ENCODE results near the gene CHD9NB.
"Not testable (repeated sequence)": the region's sequence is repeated elsewhere in the genome, so short reads cannot be mapped to it uniquely, and the experiment has no call there.

The CHD9NB gene

GRCh38 chr16:53048139-53048915, 4.4 kb downstream of the CHD9NB start:
- TF ChIP-seq CTCF (IDR thresholded peaks at IDR 0.05; ENCODE audit: low read length, missing control alignments) = no peak
- no peak for DNase-seq (ENCODE audit: low read depth)
- H3K4me3 ChIP-seq (replicated peaks; ENCODE audit: low read depth, low read length) = no peak overlapping the region

- not testable (repeated sequence) for H3K4me3 ChIP-seq (replicated peaks; ENCODE audit: low read depth, low read length); DNase-seq (ENCODE audit: low read depth)
These were observed 5.2 kb downstream of the CHD9NB start for GRCh38 chr16:53047515-53047914.

- no peak for TF ChIP-seq CTCF (IDR thresholded peaks at IDR 0.05; ENCODE audit: low read length, missing control alignments)
These were observed 7.1 kb downstream of the CHD9NB start for GRCh38 chr16:53045341-53046220.

GRCh38 chr16:53043986-53044601, 8.6 kb downstream of the CHD9NB start:
- TF ChIP-seq CTCF (IDR thresholded peaks at IDR 0.05; ENCODE audit: low read length, missing control alignments) = no peak
- no peak for DNase-seq (ENCODE audit: low read depth)
- H3K4me3 ChIP-seq (replicated peaks; ENCODE audit: low read depth, low read length) = peak overlapping the region; percentile 26

More at GRCh38 chr16:53045341-53046220, 7.1 kb downstream of the CHD9NB start:
- no peak for DNase-seq (ENCODE audit: low read depth)
- H3K4me3 ChIP-seq (replicated peaks; ENCODE audit: low read depth, low read length) = no peak overlapping the region

GRCh38 chr16:53043428-53043831, 9.3 kb downstream of the CHD9NB start:
- no peak for DNase-seq (ENCODE audit: low read depth)
- peak overlapping the region; percentile 26 for H3K4me3 ChIP-seq (replicated peaks; ENCODE audit: low read depth, low read length)
- TF ChIP-seq CTCF (IDR thresholded peaks at IDR 0.05; ENCODE audit: low read length, missing control alignments) = no peak

- no peak for DNase-seq (ENCODE audit: low read depth)
- H3K4me3 ChIP-seq (replicated peaks; ENCODE audit: low read depth, low read length) = no peak overlapping the region
- TF ChIP-seq CTCF (IDR thresholded peaks at IDR 0.05; ENCODE audit: low read length, missing control alignments) = no peak
These were observed 10.4 kb downstream of the CHD9NB start for GRCh38 chr16:53042235-53042701.

Data from fibroblast of pulmonary artery (primary cell).